ELR (cell line): ENCODE results near the gene NMBR.
"Not testable (repeated sequence)": the region's sequence is repeated elsewhere in the genome, so short reads cannot be mapped to it uniquely, and the experiment has no call there.

Source experiments
- DNase-seq: peaks from one replicate; pipeline ENCODE4 v3.0.0-alpha.2; 2015; ENCODE audit warnings: low read depth

NMBR gene

DNA sequence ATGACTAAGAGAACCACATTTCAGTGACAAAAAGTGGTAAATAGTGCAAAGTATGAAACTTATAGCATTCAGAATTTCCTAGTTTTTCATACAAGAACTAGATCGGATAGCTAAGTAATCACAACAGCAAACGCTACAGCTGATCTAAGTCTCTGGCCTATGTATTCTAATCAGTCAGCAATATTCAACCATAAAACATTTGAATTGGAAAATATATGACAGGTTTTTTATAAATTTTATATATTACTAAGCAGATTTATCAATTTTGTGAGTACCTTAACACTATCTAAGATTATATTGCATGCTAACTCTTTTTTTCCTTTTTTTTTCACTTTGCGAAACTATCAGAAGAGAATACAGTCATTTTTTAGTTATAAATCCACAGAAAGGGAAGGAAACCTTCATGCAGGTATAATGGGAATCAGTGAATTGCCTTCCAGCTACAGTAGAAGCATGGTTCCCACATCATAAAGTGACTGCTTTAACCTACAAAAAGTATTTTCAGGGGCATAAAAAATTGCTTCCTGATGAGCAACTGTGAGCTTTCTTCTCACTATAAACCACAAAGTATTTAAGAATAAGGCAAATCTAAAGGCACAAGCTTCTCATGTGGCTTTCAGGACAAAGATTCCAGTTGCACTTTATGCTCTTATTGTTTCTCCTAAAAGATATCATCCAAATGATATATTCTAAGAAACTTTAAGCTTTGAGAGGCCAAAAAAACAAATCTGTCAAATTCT is 88.2 kb downstream of the NMBR start:
- DNase-seq = no peak

- no peak for DNase-seq
Measured at GRCh38 chr6:142055219-142055618, 91.7 kb downstream of the NMBR start.

DNA sequence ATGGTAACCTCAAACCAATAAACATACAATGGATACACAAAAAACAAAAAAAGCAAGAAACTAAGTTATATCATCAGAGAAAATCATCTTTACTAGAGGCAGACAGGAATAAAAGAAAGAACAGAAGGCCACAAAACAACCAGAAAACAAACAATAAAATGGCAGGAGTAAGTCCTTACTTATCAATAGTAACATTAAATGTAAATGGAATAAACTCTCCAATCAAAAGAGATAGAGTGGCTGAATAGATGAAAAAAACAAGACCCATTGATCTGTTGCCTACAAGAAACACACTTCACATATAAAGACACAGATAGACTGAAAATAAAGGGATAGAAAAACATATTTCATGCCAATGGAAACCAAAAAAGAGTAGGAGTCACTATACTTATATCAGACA is 95.5 kb downstream of the NMBR start:
- no peak for DNase-seq

GRCh38 chr6:142048593-142048980 is 98.3 kb downstream of the NMBR start:
- no peak for DNase-seq

DNA sequence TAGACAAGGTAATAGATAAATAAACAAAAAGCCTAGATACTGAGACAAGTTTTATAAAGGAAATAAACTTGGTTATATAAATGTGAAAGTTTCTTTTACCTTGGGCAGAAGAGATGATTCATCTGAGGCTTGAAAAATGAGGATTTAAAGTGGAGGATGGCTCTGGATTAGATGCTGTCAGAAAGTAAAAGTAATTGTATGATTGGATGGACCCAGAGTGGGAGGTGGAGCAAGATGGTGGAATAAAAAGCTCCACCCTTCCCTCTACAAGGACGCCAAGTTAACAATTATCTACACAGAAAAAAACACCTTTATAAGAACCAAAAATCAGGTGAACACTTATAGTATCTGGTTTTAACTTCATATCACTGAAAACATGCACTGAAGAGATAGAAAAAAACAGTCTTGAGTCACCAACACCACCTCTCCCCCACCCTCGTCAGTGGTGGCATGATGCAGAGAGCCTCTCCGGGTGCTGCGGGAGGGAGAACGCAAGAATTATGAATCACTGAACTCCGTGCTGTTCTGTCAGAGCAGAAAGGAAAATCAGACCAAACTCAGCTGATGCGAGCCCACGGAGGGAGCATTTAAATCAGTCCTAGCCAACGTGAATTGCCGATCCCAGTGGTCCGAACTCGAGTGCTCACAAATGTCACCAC is 98.9 kb downstream of the NMBR start:
- no peak for DNase-seq

- peak; percentile 66 for DNase-seq
Measured at GRCh38 chr6:142045380-142046278, 101.3 kb downstream of the NMBR start.

DNA sequence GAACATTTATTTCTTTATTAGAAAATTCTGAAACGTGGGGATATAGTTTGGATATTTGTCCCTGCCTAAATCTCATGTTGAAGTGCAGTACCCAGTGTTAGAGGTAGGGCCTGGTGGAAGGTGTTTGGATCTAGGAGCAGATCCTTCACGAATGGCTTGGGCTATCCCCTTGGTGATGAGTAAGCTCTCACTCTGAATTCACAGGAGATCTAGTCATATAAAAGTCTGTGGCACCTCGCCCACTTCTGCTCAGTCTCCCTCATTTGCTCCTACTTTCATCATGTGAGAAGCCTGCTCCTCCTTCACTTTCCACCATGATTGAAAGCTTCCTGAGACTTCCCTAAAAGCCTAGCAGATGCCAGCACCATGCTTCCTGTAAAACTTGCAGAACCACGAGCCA is 111.0 kb downstream of the NMBR start:
- DNase-seq = no peak

- no peak for DNase-seq
Measured at GRCh38 chr6:142031035-142031434, 115.9 kb downstream of the NMBR start.

DNA sequence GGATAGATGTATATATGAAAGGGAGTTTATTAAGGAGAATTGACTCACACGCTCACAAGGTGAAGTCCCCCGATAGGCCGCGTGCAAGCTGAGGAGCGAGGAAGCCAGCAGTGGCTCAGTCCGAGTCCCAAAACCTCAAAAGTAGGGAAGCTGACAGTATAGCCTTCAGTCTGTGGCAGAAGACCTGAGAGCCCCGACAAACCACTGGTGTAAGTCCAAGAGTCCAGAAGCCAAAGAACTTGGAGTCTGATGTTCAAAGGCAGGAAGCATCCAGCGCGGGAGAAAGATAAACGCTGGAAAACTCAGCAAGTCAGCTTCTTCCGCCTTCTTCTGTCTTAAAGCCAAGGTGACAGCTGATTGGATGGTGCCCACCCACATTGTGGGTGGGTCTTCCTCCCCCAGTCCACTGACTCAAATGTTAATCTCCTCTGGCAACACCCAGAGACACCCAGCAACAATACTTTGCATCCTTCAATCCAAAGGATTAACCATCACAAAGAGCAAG is 116.8 kb downstream of the NMBR start:
- DNase-seq = peak; percentile 78

DNA sequence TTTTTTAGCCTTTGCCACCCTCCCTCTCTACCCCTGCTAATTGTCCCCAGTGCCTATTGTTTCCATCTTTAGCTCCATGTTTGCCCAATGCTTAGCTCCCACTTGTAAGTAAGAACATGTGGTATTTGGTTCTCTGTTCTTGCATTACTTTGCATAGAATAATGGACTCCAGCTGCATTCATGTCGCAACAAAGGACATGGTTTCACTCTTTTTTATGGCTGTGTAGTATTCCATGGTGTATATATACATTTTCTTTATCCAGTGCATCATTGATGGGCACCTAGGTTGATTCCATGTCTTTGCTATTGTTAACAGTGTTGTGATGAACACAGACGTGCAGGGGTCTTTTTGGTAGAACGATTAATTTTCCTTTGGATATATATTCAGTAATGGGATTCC is 118.4 kb downstream of the NMBR start:
- no peak for DNase-seq

GRCh38 chr6:142027804-142028203 is 119.1 kb downstream of the NMBR start:
- DNase-seq = not testable (repeated sequence)

DNA sequence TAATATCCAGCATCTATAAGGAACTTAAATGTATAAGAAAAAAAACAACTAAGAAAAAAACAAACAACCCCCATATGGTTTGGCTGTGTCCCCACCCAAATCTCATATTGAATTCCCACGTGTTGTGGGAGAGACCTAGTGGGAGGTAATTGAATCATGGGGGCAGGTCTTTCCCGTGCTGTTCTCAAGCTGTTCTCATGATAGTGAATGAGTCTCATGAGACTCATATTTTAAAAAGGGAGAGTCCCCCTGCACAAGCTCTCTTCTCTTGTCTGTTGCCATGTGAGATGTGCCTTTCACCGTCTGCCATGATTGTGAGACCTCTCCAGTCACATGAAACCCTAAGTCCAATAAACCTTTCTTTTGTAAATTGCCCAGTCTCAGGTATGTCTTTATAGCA is 119.8 kb downstream of the NMBR start:
- DNase-seq = no peak

GRCh38 chr6:142026471-142026870 is 120.5 kb downstream of the NMBR start:
- no peak for DNase-seq
